ENCODE data around the gene TOB1.
A peak's percentile ranks its signal among the peaks of the same experiment; 100 is the strongest.

TOB1 gene

GRCh38 chr17:50830352-50830751, 35.8 kb downstream of the TOB1 start:
- DNase-seq, result no peak

- no peak for DNase-seq
These were observed 36.8 kb downstream of the TOB1 start for GRCh38 chr17:50829332-50829731.

DNA sequence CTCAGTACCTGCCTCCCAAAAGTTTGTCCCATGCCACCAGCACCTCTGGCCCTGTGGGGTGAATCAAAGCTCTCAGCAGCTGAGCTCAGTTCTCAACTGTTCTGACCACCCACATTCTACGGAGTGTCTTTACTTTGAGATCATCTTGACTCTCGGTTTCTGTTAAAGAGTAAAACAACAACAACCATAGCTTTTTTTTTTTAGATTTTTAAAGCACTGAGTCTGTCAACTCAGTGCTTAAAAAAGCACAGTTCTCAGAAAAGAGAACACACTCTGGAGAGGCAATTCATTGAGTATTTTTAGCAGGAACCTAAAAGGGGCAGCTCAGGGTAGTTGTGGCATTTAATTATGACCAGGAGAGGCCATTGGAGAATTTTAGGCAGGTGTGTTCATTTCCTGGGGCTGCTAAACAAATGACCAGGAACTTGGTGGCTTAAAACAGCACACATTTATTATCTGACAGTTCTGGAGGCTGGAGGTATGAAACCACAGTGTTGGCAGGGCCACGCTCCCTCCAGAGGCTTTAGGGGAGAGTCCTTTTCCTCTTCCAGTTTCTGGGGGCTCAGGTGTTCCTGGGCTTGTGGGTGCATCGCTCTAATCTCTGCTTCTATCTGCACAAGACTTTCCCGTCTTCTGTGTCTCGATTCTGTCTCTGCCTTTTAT, 37.5 kb downstream of the TOB1 start:
- DNase-seq, result no peak

- no peak for DNase-seq
These were observed 41.0 kb downstream of the TOB1 start for GRCh38 chr17:50825188-50825587.

DNA sequence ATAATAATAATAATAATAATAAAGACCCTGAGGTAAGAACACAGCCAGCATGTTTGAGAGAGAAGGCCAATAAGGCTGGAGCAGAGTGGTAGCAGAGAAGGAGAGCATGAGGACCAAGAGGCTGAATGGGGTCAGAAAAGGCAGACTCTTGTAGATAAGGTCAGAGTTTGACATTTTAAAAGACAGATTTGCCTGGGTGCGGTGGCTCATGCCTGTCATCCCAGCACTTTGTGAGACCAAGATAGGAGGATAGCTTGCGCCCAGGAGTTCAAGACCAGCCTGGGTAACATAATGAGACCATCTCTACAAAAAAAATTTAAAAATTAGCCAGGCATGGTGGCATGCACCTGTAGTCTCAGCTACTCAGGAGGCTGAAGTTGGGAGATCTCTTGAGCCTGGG, 41.7 kb downstream of the TOB1 start:
- no peak for DNase-seq

DNA sequence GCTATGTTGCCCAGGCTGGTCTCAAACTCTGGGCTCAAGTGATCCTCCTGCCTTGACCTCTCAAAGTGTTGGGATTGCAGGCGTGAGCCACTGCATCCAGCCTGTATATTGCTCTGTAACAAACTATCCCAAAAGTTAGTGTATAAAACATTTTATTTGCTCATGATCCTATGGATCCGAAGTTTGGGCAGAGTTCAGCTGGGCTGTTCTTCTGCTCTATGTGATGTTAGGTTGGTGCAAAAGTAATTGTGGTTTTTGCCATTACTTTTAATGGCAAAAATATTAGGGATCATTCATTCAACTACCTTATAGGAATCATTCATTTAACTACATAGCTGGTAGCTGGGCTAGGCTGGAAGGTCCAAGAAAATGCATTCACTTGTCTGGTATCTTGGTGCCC, 43.6 kb downstream of the TOB1 start:
- no peak for DNase-seq

- DNase-seq, result no peak
These were observed 45.5 kb downstream of the TOB1 start for GRCh38 chr17:50820651-50821050.

DNA sequence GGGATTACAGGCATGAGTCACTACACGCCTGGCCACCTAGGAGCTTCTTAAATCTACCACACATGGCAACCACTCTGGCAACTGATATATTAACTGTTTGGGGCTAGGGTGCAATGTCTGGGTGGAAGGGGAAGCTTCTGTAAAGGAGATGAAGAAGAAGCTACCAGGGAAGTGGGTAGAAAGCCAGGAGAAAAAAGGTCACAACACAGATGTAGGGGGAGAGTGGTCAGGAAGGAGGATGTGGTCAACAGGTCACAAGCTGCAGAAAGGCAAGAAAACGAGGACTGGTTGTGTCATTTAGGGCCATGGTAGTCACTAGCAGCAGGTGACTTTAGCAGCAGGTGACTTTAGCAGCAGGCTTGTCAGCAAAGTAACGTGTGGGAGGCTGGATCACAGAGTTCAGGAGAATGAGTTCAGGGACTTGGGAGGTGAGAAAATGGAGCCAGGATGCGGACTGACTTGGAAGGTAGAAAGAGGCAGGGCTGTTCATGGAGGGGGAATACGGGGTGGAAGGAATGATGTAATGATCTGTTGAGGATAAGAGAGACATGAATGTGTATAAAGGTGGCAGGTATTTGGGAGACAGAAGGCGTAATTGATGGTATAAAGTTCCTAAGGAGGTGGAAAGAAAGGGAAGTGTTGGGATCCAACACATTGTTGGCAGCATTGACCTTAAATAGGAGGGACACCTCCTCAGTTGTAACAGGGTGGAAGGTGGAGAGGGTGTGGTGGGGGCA, 47.1 kb downstream of the TOB1 start:
- no peak for DNase-seq

DNA sequence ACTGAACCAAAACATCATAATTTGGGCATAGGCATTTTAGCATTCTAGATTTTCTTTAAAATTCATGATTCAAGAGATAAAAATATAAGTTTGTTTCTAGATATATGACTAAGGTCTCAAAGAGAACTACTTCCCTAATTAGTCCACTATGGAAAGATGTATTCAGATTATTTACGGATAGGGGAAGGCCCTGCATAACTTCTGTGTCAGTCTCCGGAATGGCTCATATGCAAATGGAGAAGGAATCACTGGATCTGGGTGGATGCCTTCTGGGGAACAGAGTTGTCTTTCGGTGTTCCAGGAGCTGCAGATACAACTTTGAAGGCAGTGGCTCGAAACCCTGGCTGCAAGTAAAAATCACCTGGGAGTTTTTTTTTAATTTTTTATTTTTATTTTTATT, 47.9 kb downstream of the TOB1 start:
- DNase-seq, result no peak

- no peak for DNase-seq
These were observed 48.3 kb downstream of the TOB1 start for GRCh38 chr17:50817838-50818237.

DNA sequence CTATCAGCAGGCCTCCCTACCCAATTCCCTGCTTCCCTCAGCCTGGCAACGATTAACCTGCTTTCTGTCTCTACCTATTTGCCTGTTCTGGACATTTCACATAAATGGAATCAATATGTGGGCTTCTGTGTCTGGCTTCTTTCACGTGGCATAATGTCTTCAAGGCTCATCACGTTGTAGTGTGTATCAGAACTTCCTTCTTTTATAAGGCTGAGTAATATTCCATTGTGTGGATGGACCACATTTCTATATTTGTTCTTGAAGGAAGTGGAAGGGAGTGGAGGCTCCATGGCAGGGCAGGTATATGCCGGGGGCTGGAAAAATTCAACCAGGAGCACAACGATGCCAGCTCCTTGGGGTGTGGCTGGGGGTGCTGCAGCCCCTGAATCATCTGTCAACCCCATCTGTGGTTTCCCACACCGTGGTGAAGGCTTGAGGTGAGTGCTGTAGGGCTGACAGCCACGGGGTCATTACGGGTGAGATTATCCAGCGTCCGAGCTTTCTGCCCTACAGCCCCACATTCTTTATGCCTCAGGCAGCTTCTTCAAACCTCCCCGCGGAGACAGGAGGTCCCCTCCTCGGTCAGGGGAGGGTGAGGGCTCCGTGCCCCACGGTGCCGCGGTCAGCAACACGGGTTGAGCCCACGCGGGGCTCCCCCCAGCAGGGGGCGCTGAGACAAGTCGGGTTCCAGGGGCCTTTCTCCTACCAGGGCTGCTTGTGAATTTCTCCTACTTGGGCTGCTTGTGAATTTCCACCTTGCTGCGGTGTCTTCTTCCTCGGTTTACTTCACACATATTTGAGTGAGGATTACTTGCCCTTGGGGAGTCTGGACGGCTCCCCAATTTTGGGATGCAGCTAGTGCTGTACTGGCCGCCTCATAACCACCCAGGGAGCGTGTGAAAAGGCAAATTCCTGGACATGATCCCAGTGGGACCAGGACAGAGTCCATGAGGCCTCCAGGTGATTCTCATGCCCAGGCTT, 49.1 kb downstream of the TOB1 start:
- DNase-seq, result peak; percentile 67

DNA sequence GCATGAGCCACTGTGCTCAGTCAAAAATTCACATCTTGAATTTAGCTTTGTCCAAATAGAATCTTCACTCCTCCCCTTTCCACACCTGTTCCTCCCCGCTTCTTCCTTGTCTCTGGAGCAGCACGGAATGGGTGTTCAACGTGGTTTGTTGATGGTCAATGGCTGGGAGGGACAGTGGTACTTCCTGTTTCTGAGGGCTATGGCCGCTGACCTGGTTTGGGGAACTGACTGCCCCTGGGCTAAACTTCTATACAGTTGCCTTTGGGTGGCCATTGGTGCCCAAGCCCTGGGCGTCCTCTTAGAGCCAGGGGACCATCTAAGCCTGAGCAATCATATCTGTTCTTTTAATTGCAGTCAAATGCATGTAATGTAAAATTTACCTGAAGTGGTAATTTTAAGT, 49.9 kb downstream of the TOB1 start:
- no peak for DNase-seq

GRCh38 chr17:50815400-50815799, 50.8 kb downstream of the TOB1 start:
- DNase-seq, result no peak

- DNase-seq, result no peak
These were observed 52.6 kb downstream of the TOB1 start for GRCh38 chr17:50813583-50813982.

All from stimulated activated CD4-positive, alpha-beta T cell treated with anti-CD3 and anti-CD28 coated beads, Interleukin-4, amount 100 ng/mL, for 1 hour (primary cell).